RPMI8226 (cell line): Measurements from ENCODE around the gene P2RY13.

ENCODE experiments used
- DNase-seq: peaks from one replicate; pipeline ENCODE4 v3.0.0-alpha.2; 2015

P2RY13 gene

DNA sequence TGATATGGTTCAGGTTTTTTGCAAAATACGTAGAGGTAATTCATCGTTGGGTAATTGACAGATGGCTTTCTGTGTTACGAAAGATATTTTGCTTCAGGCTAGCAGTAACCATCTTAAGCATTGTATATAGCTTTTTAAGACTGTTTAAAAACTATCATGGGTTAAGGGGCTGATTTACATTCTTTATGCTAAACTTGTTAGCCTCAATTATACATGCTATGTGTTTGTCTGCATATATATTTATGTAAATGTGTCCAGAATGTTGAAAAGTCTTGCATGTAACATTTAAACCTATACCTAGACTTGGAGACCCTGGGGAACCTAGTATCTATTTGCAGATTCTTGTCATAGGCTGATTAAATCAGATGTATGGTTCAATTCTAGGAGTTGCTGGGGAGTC lies 39.9 kb downstream of the P2RY13 start:
- no peak for DNase-seq

GRCh38 chr3:151285940-151286339 lies 43.4 kb downstream of the P2RY13 start:
- no peak for DNase-seq

- DNase-seq: no peak
These were observed 45.4 kb downstream of the P2RY13 start for GRCh38 chr3:151283907-151284461.

DNA sequence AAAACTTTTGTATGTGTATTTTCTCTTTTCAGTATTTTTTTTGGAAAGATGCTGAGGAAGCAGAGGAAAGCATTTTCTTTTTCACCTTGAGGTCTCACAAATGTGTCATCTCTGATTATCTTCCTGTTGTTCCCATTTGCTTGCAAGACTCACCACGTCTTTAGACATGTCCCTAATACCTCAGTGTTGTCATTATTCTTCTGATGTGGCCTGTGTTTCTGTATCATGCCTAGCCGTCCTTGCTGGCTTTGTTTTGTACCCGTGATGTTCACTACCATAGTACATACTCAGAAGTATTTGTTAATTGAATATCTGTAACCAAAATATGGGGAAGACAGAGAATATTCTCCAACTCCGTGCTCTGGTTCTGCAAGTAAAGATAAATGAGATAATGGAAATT lies 46.0 kb downstream of the P2RY13 start:
- no peak for DNase-seq

DNA sequence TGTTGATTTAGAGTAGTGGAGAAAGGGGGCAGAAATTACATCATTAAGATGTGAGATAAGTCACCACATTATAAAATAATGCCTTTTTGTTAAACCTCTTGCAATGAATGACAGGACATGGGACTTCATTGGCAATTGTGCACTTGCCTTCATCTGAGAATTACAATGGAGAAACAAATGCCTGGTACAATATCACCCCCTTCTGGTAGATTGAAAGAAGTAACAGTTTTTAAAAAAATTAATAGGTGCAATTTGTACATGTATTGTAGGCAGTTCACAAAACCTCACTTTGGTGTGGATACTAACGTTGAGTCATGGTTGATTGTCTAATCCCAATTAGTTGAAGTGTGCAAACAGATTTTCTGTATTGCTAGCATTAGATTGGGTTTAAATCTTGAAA lies 46.4 kb downstream of the P2RY13 start:
- DNase-seq: peak; percentile 55

DNA sequence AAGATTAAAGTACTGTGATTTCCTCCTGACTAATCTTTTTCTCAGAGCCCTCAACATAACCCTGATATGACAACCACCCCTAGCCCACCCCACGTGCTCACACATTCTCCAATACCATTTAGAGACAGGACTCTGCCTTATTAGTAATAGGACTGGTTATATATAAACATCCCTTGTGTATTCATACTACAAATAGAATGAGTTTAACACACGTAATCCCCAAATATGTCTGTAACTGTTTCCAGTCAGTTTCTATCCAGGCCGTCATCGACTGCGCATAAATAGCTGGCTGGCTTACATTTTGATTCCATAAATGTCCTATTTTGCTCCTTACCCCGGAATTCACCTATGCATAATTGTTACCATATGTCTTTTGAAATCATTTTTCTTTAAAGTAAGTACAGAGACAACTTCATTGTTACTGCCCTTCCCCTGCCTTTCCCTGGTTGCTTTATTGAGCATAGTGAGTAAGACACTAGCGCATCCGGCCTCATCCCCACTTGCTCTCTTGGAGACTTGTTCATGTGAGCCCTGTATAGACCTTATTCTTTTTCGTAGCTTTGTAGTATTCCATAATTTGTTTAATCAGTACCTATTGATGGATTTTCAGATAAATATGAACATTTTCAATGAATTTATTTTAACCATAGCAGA lies 47.6 kb downstream of the P2RY13 start:
- DNase-seq: no peak

DNA sequence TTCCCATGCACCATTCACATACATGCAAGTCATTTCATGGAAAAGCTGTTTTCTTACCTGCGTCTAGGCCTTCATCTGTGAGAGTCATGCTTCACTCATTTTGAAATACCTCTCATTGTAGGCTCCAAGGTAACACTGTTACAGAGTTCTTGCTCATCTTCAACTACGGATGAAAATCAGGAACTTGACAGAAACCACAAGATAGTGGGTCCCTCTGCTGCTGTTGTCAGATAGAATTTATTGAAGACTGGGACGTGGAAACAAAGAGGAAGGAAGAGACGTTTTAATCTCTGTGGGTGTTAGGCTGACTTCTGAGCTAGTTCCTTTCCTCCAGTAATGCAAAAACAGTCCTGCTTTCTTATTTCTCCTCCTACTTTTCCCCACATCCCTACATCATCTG lies 51.1 kb downstream of the P2RY13 start, which contains the start of gene P2RY14:
TSS of gene P2RY14 (minus strand) at position 313 of the 400 bp plus-strand sequence. CDS start 64,226 bp downstream, outside the sequence.
- no peak for DNase-seq

DNA sequence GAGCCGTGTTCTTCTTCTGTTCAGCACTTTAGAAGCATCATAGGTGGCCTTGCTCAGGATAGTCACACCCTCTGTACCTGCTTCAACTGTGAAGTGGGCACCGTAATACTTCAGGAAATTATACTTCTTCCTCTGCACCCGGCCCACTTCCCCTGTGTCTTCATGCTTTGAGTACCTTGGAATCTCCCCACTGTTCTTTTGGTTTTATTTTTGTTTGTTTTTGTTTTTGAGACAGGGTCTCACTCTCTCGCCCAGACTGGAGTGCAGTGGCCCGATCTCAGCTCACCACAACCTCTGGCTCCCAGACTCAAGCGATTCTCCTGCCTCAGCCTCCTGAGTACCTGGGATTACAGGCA lies 52.7 kb downstream of the P2RY13 start:
- no peak for DNase-seq
